Kidney epithelial cell (primary cell): ENCODE measurements around the gene NDST3. TPM values are rescaled to one million over a fixed set of nuclear protein-coding genes. Genes with fewer than 3 reads are reported as not detected.

Experiments used
- DNase-seq: peaks from one replicate; pipeline ENCODE4 v3.0.0-alpha.2; 2010; ENCODE audit warnings: low read depth
- H3K27me3 ChIP-seq: 2 replicates; pipeline ENCODE4 v1.6.0; 2011; ENCODE audit warnings: low read length; ENCODE audit not compliant: control insufficient read depth, insufficient read depth
- H3K36me3 ChIP-seq: 2 replicates; pipeline ENCODE4 v1.5.1; 2011; ENCODE audit warnings: low read length; ENCODE audit not compliant: control insufficient read depth, insufficient read depth
- H3K4me3 ChIP-seq: 2 replicates; pipeline ENCODE4 v1.5.1; 2011; ENCODE audit warnings: low read depth, mild to moderate bottlenecking, control low read depth, low read length
- CTCF ChIP-seq: IDR thresholded peaks from 2 replicates; pipeline ENCODE4 v1.5.1; 2011; ENCODE audit warnings: mild to moderate bottlenecking, moderate library complexity, low read length, control low read depth, inconsistent platforms; ENCODE audit not compliant: insufficient read depth, poor library complexity, severe bottlenecking
- total RNA-seq: library from RNA; depleted of rRNA; stranded (reverse); fragments of >200 nt; gene quantifications from 2 replicates; pipeline ENCODE4 v1.2.3, GENCODE V29; 2015

Gene NDST3
- total RNA-seq, 1 donor from 2014 or later, result 0.71 TPM

GRCh38 chr4:118112117-118113046 lies 78.1 kb downstream of the NDST3 start:
- H3K27me3 ChIP-seq, result no peaks in the 10 kb centered on the region
- peak; percentile 1 for DNase-seq
- no peaks in the 10 kb centered on the region for H3K36me3 ChIP-seq
- no peak overlapping the region for H3K4me3 ChIP-seq
- TF ChIP-seq CTCF, result no peak

- H3K4me3 ChIP-seq, result no peak overlapping the region
- H3K27me3 ChIP-seq, result no peaks in the 10 kb centered on the region
- no peaks in the 10 kb centered on the region for H3K36me3 ChIP-seq
- no peak for TF ChIP-seq CTCF
- no peak for DNase-seq
Measured at GRCh38 chr4:118113220-118113619, 78.9 kb downstream of the NDST3 start.

GRCh38 chr4:118114720-118115119 lies 80.4 kb downstream of the NDST3 start:
- Histone ChIP-seq H3K27me3 (no peaks in the 10 kb centered on the region), H3K36me3 (no peaks in the 10 kb centered on the region), H3K4me3 (no peak overlapping the region)
- DNase-seq, result no peak
- no peak for TF ChIP-seq CTCF

GRCh38 chr4:118120120-118120760 lies 86.0 kb downstream of the NDST3 start:
- TF ChIP-seq CTCF, result no peak
- H3K36me3 ChIP-seq, result no peaks in the 10 kb centered on the region
- H3K4me3 ChIP-seq, result no peak overlapping the region
- H3K27me3 ChIP-seq, result no peaks in the 10 kb centered on the region
- DNase-seq, result no peak

- no peaks in the 10 kb centered on the region for H3K36me3 ChIP-seq
- H3K27me3 ChIP-seq, result no peaks in the 10 kb centered on the region
- DNase-seq, result no peak
- no peak for TF ChIP-seq CTCF
- H3K4me3 ChIP-seq, result no peak overlapping the region
Measured at GRCh38 chr4:118124997-118125396, 90.7 kb downstream of the NDST3 start.

GRCh38 chr4:118139241-118139640 lies 105.0 kb downstream of the NDST3 start:
- DNase-seq, result no peak
- Histone ChIP-seq H3K36me3 (no peaks in the 10 kb centered on the region), H3K27me3 (no peaks in the 10 kb centered on the region), H3K4me3 (no peak overlapping the region)
- TF ChIP-seq CTCF, result no peak
